PC-9 (cell line): ENCODE data around the gene CDC20.

Experiments used
- CTCF ChIP-seq: fragments of 200-600 bp; sonication (generic); conservative IDR thresholded peaks from 2 replicates; pipeline ENCODE4 v1.6.1; 2017; ENCODE audit warnings: mixed run types, antibody characterized with exemption, mild to moderate bottlenecking, moderate library complexity
- EZH2 ChIP-seq: fragments of 200-600 bp; sonication (generic); IDR thresholded peaks from 2 replicates; pipeline ENCODE4 v1.8.0; 2017; ENCODE audit warnings: antibody characterized with exemption, low read depth

- TF ChIP-seq CTCF (no peak), EZH2 (no peak)
These were observed 4.3 kb upstream of the CDC20 start for GRCh38 chr1:43354471-43354870.
